DND-41 (cell line): ENCODE results near the gene DET1.

Experiments used
- ATAC-seq: fragments of 200-7000 bp; cut with Tn5 transposase; 3 replicates; pipeline ENCODE4 v1.9.1; 2021; ENCODE audit warnings: low read depth; ENCODE audit not compliant: insufficient read depth
- DNase-seq: peaks from one replicate; pipeline ENCODE4 v3.0.0-alpha.2; 2020
- H2AFZ ChIP-seq: 2 replicates; pipeline ENCODE4 v1.6.0; 2012; ENCODE audit warnings: low read depth, low read length
- H3K27ac ChIP-seq: 2 replicates; pipeline ENCODE4 v1.5.1; 2012; ENCODE audit warnings: low read length, inconsistent platforms
- H3K27me3 ChIP-seq: fragments of 200-600 bp; sonication (generic); 2 replicates; pipeline ENCODE4 v1.6.0; 2012; ENCODE audit warnings: low read length, mild to moderate bottlenecking, inconsistent platforms; ENCODE audit not compliant: insufficient read depth, poor library complexity
- H3K36me3 ChIP-seq: 2 replicates; pipeline ENCODE4 v1.5.1; 2012; ENCODE audit warnings: low read length, inconsistent platforms; ENCODE audit not compliant: insufficient read depth
- H3K4me1 ChIP-seq: 2 replicates; pipeline ENCODE4 v1.5.1; 2012; ENCODE audit warnings: mild to moderate bottlenecking, low read length; ENCODE audit not compliant: insufficient read depth
- H3K4me2 ChIP-seq: 2 replicates; pipeline ENCODE4 v1.6.0; 2012; ENCODE audit warnings: mild to moderate bottlenecking, moderate library complexity, low read length, inconsistent platforms; ENCODE audit not compliant: insufficient read depth
- H3K4me3 ChIP-seq, 2 experiments: fragments of 200-600 bp in 1 of 2; shearing (Covaris generic) in 1 of 2; 2 replicates each; pipeline ENCODE4 v1.5.1; 2012 to 2016; ENCODE audit warnings: inconsistent platforms in 2 of 2, low read length in 2 of 2, mild to moderate bottlenecking in 2 of 2, low read depth in 1 of 2, moderate library complexity in 1 of 2
- H3K79me2 ChIP-seq: 2 replicates; pipeline ENCODE4 v1.6.0; 2012; ENCODE audit warnings: low read length, inconsistent platforms; ENCODE audit not compliant: insufficient read depth
- H3K9ac ChIP-seq: 2 replicates; pipeline ENCODE4 v1.6.0; 2012; ENCODE audit warnings: low read depth, mild to moderate bottlenecking, inconsistent platforms, low read length, moderate library complexity
- H3K9me3 ChIP-seq: 2 replicates; pipeline ENCODE4 v1.5.1; 2012; ENCODE audit warnings: low read length, moderate library complexity, mild to moderate bottlenecking, inconsistent platforms; ENCODE audit not compliant: insufficient read depth, severe bottlenecking
- H4K20me1 ChIP-seq: 2 replicates; pipeline ENCODE4 v1.6.0; 2012; ENCODE audit warnings: low read length; ENCODE audit not compliant: insufficient read depth
- CTCF ChIP-seq: IDR thresholded peaks from 2 replicates; pipeline ENCODE4 v1.5.1; 2012; ENCODE audit warnings: borderline replicate concordance, low read length, moderate library complexity, mild to moderate bottlenecking; ENCODE audit not compliant: poor library complexity, severe bottlenecking; ENCODE audit errors: extremely low read depth
- EZH2 ChIP-seq: IDR thresholded peaks from 3 replicates; pipeline ENCODE4 v1.6.1; 2012; ENCODE audit warnings: borderline replicate concordance, low read depth, mild to moderate bottlenecking, moderate library complexity, low read length, inconsistent platforms; ENCODE audit not compliant: severe bottlenecking

The DET1 gene

GRCh38 chr15:88513195-88513594 is 33.3 kb downstream of the DET1 start:
- no peaks in the 10 kb centered on the region for H3K9me3 ChIP-seq
- H3K36me3 ChIP-seq: peaks cover 30% of the 10 kb centered on the region; the same call in 1 of the 2 replicates
- no peaks in the 10 kb centered on the region for H4K20me1 ChIP-seq
- no peak overlapping the region for H3K4me3 ChIP-seq
- TF ChIP-seq EZH2: no peak
- TF ChIP-seq CTCF: no peak
- no peaks in the 10 kb centered on the region for H3K27me3 ChIP-seq
- H2AFZ ChIP-seq: no peak overlapping the region
- DNase-seq: no peak
- H3K27ac ChIP-seq: no peak overlapping the region
- H3K79me2 ChIP-seq: no peaks in the 10 kb centered on the region
- ATAC-seq: no peak
- no peaks in the 10 kb centered on the region for H3K4me1 ChIP-seq
- H3K9ac ChIP-seq: no peak overlapping the region
- no peak overlapping the region for H3K4me2 ChIP-seq

GRCh38 chr15:88512601-88513000 is 33.9 kb downstream of the DET1 start:
- Histone ChIP-seq H4K20me1 (no peaks in the 10 kb centered on the region), H3K4me1 (no peaks in the 10 kb centered on the region), H3K79me2 (no peaks in the 10 kb centered on the region), H3K4me2 (no peak overlapping the region), H3K36me3 (peaks cover 30% of the 10 kb centered on the region; the same call in 1 of the 2 replicates), H3K4me3 (no peak overlapping the region), H3K27ac (no peak overlapping the region), H3K27me3 (no peaks in the 10 kb centered on the region), H3K9ac (no peak overlapping the region), H2AFZ (no peak overlapping the region), H3K9me3 (no peaks in the 10 kb centered on the region)
- DNase-seq: no peak
- ATAC-seq: no peak
- TF ChIP-seq CTCF (no peak), EZH2 (no peak)

- Histone ChIP-seq H4K20me1 (no peaks in the 10 kb centered on the region), H3K79me2 (no peaks in the 10 kb centered on the region), H3K4me2 (no peak overlapping the region), H3K9ac (no peak overlapping the region), H3K36me3 (peaks cover 30% of the 10 kb centered on the region; the same call in 1 of the 2 replicates), H3K4me1 (no peaks in the 10 kb centered on the region), H3K4me3 (no peak overlapping the region), H3K27me3 (no peaks in the 10 kb centered on the region), H2AFZ (no peak overlapping the region), H3K27ac (no peak overlapping the region), H3K9me3 (no peaks in the 10 kb centered on the region)
- no peak for ATAC-seq
- TF ChIP-seq CTCF (no peak), EZH2 (no peak)
- no peak for DNase-seq
Measured at GRCh38 chr15:88512078-88512477, 34.4 kb downstream of the DET1 start.

- DNase-seq (no peak), ATAC-seq (no peak)
- Histone ChIP-seq H3K27me3 (no peaks in the 10 kb centered on the region), H3K4me3 (no peak overlapping the region), H3K4me2 (no peak overlapping the region), H2AFZ (no peak overlapping the region), H3K9me3 (no peaks in the 10 kb centered on the region), H3K36me3 (peaks cover 26% of the 10 kb centered on the region; the same call in 1 of the 2 replicates), H4K20me1 (no peaks in the 10 kb centered on the region), H3K4me1 (no peaks in the 10 kb centered on the region), H3K9ac (no peak overlapping the region), H3K79me2 (no peaks in the 10 kb centered on the region), H3K27ac (no peak overlapping the region)
- no peak for TF ChIP-seq EZH2
- no peak for TF ChIP-seq CTCF
Measured at GRCh38 chr15:88511161-88511560, 35.3 kb downstream of the DET1 start.
